Rectal smooth muscle tissue (tissue), 1 donor: ENCODE results near the gene SET.
"Not testable (repeated sequence)": the region's sequence is repeated elsewhere in the genome, so short reads cannot be mapped to it uniquely, and the experiment has no call there.

Experiments used
- H3K27ac ChIP-seq: one replicate; pipeline ENCODE4 v1.7.0; 2013; ENCODE audit warnings: low read depth, low read length, inconsistent platforms
- H3K27me3 ChIP-seq: one replicate; pipeline ENCODE4 v1.7.0; 2013; ENCODE audit warnings: low read length; ENCODE audit not compliant: control insufficient read depth, insufficient read depth
- H3K36me3 ChIP-seq: one replicate; pipeline ENCODE4 v1.7.0; 2013; ENCODE audit warnings: low read length; ENCODE audit not compliant: control insufficient read depth, insufficient read depth
- H3K4me1 ChIP-seq: one replicate; pipeline ENCODE4 v1.7.0; 2013; ENCODE audit warnings: low read length; ENCODE audit not compliant: control insufficient read depth, insufficient read depth
- H3K4me3 ChIP-seq: one replicate; pipeline ENCODE4 v1.7.0; 2013; ENCODE audit warnings: low read length
- H3K9ac ChIP-seq: one replicate; pipeline ENCODE4 v1.7.0; 2013; ENCODE audit warnings: low read length

SET gene, protein sequence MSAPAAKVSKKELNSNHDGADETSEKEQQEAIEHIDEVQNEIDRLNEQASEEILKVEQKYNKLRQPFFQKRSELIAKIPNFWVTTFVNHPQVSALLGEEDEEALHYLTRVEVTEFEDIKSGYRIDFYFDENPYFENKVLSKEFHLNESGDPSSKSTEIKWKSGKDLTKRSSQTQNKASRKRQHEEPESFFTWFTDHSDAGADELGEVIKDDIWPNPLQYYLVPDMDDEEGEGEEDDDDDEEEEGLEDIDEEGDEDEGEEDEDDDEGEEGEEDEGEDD

DNA sequence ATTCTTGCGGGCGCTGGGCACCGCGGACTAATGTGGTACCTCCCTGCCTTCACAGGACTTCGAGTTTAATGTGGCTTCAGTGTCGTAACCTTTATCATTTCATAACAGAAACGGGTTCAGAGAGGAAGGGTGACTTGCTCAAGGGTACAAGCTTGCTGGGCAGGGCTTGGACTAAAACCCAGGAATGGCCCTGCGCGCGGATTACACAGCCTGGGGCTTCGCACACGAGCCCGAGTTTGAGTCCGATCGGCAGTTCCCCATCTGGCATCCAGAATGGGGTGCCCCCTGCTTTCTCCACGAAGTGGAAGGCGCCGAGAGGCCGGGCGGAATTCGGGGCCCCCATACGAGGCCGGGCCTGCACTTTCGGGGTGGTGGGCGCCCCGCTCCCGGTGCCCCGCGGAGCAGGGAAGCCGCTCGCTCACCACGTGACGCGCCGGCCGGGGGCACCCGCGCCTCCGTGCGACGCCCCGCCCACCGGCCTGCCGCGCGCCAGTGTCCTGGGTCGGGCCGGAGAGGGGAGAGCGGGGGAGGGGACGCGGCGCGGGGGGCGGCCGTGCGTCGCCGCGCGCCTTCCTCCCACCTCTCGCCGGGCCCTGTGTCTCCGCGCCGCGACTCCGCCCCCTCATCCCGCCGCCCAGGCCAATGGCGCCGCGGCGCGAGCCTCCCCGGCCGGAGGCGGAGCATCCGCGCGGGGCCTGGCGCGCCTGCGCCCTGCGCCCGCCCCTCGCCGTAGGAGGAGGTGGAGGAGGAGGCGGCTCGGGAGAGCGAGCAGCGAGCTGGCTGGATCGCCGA, at the start of gene SET:
TSS of gene SET (plus strand) at position 722 of the 792 bp plus-strand sequence. CDS start 361 bp downstream, outside the sequence.
- peaks cover 12% of the 10 kb centered on the region for H3K4me1 ChIP-seq
- peak within 1 kb of the TSS; percentile 89 for H3K27ac ChIP-seq
- peaks cover 8% of the 10 kb centered on the region for H3K36me3 ChIP-seq
- peak within 1 kb of the TSS; percentile 88 for H3K4me3 ChIP-seq
- H3K27me3 ChIP-seq = no peaks in the 10 kb centered on the region
- peak within 1 kb of the TSS; percentile 13 for H3K9ac ChIP-seq

DNA sequence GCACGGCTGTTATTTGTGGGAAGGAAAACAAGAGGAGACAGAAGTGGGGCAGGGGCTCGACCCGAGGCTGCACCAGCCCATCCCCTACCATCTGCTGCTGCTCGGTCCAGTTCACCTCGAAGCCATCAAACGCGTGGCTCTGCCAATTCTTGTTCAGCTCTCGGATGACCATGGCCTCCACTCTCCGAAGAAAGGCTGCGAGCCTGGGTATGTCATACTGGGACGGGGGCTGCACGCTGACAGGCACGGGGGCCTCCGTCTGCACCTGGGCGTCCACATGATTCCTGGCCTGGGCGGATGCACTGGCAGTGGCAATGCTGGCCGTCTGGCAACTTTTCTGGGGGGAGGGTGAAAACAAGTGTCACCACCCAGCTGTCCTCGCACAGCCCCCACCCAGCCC, 48.4 kb upstream of the SET start:
- Histone ChIP-seq H3K4me3 (no peak overlapping the region), H3K4me1 (peaks cover 2% of the 10 kb centered on the region), H3K9ac (no peak overlapping the region), H3K27ac (no peak overlapping the region), H3K36me3 (peaks cover 3% of the 10 kb centered on the region), H3K27me3 (no peaks in the 10 kb centered on the region)

DNA sequence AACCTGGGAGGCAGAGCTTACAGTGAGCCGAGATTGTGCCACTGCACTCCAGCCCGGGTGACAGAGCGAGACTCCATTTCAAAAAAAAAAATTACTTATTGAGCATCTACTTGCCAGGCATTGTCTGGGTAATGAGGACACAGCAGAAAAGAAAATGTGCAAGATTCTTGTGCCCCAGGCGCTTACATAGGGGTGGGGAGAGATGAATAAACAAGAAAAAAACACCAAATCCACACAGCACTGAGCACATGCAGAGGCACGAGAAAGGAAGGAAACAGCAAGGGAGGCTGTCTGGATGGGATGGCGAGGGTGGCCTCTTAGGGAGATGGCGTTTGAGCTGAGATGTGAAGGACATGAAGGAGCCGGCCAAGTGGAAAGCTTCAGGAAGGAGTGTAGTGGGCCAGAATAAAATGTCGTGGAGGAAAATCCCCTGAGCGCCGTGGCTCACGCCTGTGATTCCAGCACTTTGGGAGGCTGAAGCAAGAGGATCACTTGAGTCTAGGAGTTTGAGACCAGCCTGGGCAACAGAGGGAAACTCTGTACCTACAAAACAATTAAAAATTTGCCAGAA, 46.3 kb upstream of the SET start:
- H3K4me3 ChIP-seq = no peak overlapping the region
- no peak overlapping the region for H3K9ac ChIP-seq
- no peaks in the 10 kb centered on the region for H3K4me1 ChIP-seq
- H3K27me3 ChIP-seq = no peaks in the 10 kb centered on the region
- H3K27ac ChIP-seq = no peak overlapping the region
- peaks cover 3% of the 10 kb centered on the region for H3K36me3 ChIP-seq

DNA sequence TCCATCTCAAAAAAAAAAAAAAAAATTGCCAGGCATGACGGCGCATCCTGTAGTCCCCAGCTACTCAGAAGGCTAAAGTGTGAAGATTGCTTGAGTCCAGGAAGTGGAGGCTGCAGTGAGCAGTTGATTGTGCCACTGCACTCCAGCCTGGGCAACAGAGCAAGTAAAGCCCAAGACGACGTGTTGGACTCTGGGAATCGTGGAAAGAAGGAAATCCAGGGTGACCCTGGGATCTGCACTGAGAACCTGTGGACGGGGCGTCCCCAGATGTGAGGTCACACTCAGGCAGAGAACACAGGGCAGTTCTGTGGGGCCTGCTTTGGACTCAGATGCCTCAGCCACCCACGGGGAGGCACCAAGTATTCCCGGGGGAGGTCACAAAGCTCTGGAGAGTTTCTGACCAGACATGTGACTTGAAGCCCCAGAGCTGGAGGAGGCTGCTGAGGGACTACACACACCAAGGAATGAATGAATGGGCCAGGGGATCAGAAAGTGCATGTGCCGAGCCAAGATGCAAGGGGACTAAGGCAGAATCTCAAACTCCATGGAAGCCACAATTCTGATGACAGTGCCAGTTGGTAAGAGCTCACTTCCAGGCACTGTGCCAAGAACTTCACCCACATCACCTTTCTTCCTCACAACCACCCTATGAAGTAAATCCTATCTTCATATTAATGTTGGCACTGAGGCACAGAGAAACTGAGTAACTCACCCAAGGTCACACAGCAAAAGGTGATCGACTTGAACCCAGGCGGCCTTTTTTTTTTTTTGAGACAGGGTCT, 45.3 kb upstream of the SET start:
- Histone ChIP-seq H3K4me1 (no peaks in the 10 kb centered on the region), H3K4me3 (no peak overlapping the region), H3K9ac (no peak overlapping the region), H3K27ac (no peak overlapping the region), H3K27me3 (no peaks in the 10 kb centered on the region), H3K36me3 (peaks cover 3% of the 10 kb centered on the region)

DNA sequence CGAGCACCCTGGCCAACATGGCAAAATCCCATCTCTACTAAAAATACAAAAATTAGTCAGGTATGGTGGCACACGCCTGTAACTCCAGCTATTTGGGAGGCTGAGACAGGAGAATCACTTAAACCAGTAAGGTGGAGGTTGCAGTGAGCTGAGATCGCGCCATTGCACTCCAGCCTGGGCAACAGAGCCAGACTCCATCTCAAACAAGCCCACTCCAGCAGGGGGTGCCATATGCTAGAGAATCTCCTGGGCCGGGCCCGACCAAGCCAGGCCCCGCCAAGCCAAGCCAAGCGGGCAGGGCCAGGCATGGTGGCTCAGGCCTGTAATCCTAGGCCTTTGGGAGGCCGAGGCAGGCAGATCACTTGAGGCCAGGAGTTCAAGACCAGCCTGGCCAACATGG, 40.8 kb upstream of the SET start:
- H3K4me3 ChIP-seq, H3K4me1 ChIP-seq, H3K36me3 ChIP-seq, H3K27ac ChIP-seq, H3K9ac ChIP-seq, H3K27me3 ChIP-seq: not testable (repeated sequence)

- Histone ChIP-seq H3K4me3 (no peak overlapping the region), H3K4me1 (no peaks in the 10 kb centered on the region), H3K27me3 (no peaks in the 10 kb centered on the region), H3K36me3 (no peaks in the 10 kb centered on the region), H3K27ac (no peak overlapping the region), H3K9ac (no peak overlapping the region)
These were observed 37.2 kb upstream of the SET start for GRCh38 chr9:128651798-128652197.

DNA sequence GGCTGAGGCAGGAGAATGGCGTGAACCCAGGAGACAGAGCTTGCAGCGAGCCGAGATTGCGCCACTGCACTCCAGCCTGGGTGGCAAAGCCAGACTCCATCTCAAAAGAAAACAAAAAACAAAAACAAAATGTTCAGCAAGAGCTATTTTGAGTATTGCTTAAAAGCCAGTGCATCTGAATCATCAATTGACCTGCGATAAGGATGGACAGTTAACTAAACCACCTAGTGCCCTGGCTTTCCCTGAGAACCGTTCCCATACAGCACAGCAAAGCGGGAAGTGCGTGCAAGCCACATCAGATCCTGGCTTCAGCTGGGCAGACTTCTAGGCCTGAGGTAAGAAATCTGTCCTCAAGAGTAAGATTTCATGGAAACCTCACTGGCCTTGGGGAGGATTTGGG, 35.1 kb upstream of the SET start:
- H3K4me3 ChIP-seq = no peak overlapping the region
- H3K36me3 ChIP-seq = no peaks in the 10 kb centered on the region
- no peak overlapping the region for H3K27ac ChIP-seq
- no peaks in the 10 kb centered on the region for H3K4me1 ChIP-seq
- H3K27me3 ChIP-seq = no peaks in the 10 kb centered on the region
- no peak overlapping the region for H3K9ac ChIP-seq

GRCh38 chr9:128654481-128654880, 34.5 kb upstream of the SET start:
- no peak overlapping the region for H3K4me3 ChIP-seq
- H3K36me3 ChIP-seq = no peaks in the 10 kb centered on the region
- no peak overlapping the region for H3K27ac ChIP-seq
- no peaks in the 10 kb centered on the region for H3K4me1 ChIP-seq
- H3K27me3 ChIP-seq = no peaks in the 10 kb centered on the region
- no peak overlapping the region for H3K9ac ChIP-seq

- H3K9ac ChIP-seq = peak within 1 kb of the TSS; percentile 91
- H3K27ac ChIP-seq = peak within 1 kb of the TSS; percentile 100
- H3K4me3 ChIP-seq = peak within 1 kb of the TSS; percentile 91
- H3K27me3 ChIP-seq = no peaks in the 10 kb centered on the region
- no peaks in the 10 kb centered on the region for H3K4me1 ChIP-seq
- no peaks in the 10 kb centered on the region for H3K36me3 ChIP-seq
These were observed 32.3 kb upstream of the SET start, which contains the start of gene DYNC2I2 for GRCh38 chr9:128656416-128657343. Gene DYNC2I2, minus strand, starts transcription at chr9:128656847. Its CDS starts 121 bp downstream, at chr9:128656726.

GRCh38 chr9:128657344-128657704, 31.7 kb upstream of the SET start:
- Histone ChIP-seq H3K36me3 (no peaks in the 10 kb centered on the region), H3K9ac (no peak overlapping the region), H3K4me1 (no peaks in the 10 kb centered on the region), H3K27me3 (no peaks in the 10 kb centered on the region), H3K4me3 (peak overlapping the region; percentile 91), H3K27ac (peak overlapping the region; percentile 100)

DNA sequence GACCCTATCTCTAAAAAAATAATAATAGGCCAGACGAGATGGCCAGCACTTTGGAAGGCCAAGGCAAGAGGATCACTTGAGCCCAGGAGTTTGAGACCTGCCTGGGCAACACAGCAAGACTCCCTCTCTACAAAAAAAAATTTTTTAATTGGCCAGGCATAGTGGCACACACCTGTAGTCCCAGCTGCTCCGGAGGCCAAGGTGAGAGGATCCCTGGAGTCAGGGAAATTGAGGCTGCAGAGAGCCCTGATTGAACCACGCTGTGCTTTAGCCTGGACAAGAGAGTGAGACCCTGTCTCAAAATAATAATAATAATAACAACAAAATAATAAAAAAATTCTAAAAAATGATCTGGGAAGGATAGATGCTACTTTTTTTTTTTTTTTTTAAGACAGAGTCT, 31.2 kb upstream of the SET start:
- no peak overlapping the region for H3K9ac ChIP-seq
- no peak overlapping the region for H3K27ac ChIP-seq
- no peak overlapping the region for H3K4me3 ChIP-seq

More for the DNA sequence above, 31.2 kb upstream of the SET start:
- no peaks in the 10 kb centered on the region for H3K36me3 ChIP-seq
- no peaks in the 10 kb centered on the region for H3K27me3 ChIP-seq
- no peaks in the 10 kb centered on the region for H3K4me1 ChIP-seq
